HUES6 (cell line): Measurements from ENCODE around the gene HEATR5B.
"Not testable (repeated sequence)": the region's sequence is repeated elsewhere in the genome, so short reads cannot be mapped to it uniquely, and the experiment has no call there.

Experiments used
- H3K27ac ChIP-seq: 2 replicates; pipeline ENCODE4 v1.7.0; 2013; ENCODE audit warnings: low read depth, mild to moderate bottlenecking, low read length, inconsistent platforms
- H3K27me3 ChIP-seq: 2 replicates; pipeline ENCODE4 v1.6.1; 2013; ENCODE audit warnings: low read length; ENCODE audit not compliant: control insufficient read depth, insufficient read depth
- H3K36me3 ChIP-seq: 2 replicates; pipeline ENCODE4 v1.6.1; 2013; ENCODE audit warnings: low read length; ENCODE audit not compliant: control insufficient read depth, insufficient read depth
- H3K4me1 ChIP-seq: 2 replicates; pipeline ENCODE4 v1.6.1; 2013; ENCODE audit warnings: low read length; ENCODE audit not compliant: control insufficient read depth, insufficient read depth
- H3K4me3 ChIP-seq: 2 replicates; pipeline ENCODE4 v1.5.1; 2013; ENCODE audit warnings: low read depth, low read length
- H3K9ac ChIP-seq: one replicate; pipeline ENCODE4 v1.6.1; 2013; ENCODE audit warnings: mild to moderate bottlenecking, low read length
- H3K9me3 ChIP-seq: 2 replicates; pipeline ENCODE4 v1.6.1; 2013; ENCODE audit warnings: low read depth, low read length; ENCODE audit not compliant: control insufficient read depth, insufficient read depth

Gene HEATR5B

GRCh38 chr2:37020212-37020886 lies 63.8 kb downstream of the HEATR5B start:
- Histone ChIP-seq H3K36me3 (peaks cover 31% of the 10 kb centered on the region), H3K9ac (no peak overlapping the region), H3K27ac (no peak overlapping the region), H3K9me3 (no peaks in the 10 kb centered on the region), H3K4me1 (peaks cover 4% of the 10 kb centered on the region), H3K4me3 (no peak overlapping the region), H3K27me3 (no peaks in the 10 kb centered on the region)

- no peaks in the 10 kb centered on the region for H3K9me3 ChIP-seq
- no peak overlapping the region for H3K27ac ChIP-seq
- peaks cover 19% of the 10 kb centered on the region for H3K36me3 ChIP-seq
- no peaks in the 10 kb centered on the region for H3K27me3 ChIP-seq
- H3K4me1 ChIP-seq: peaks cover 5% of the 10 kb centered on the region; the same call in 1 of the 2 replicates
- H3K4me3 ChIP-seq: no peak overlapping the region
- no peak overlapping the region for H3K9ac ChIP-seq
These were observed 70.9 kb downstream of the HEATR5B start for GRCh38 chr2:37013315-37013641.

GRCh38 chr2:37011130-37011529 lies 73.0 kb downstream of the HEATR5B start:
- Histone ChIP-seq H3K9me3 (no peaks in the 10 kb centered on the region), H3K9ac (no peak overlapping the region), H3K27me3 (no peaks in the 10 kb centered on the region), H3K27ac (no peak overlapping the region), H3K36me3 (peaks cover 17% of the 10 kb centered on the region), H3K4me3 (no peak overlapping the region), H3K4me1 (peaks cover 5% of the 10 kb centered on the region; the same call in 1 of the 2 replicates)

GRCh38 chr2:37005118-37005868 lies 78.9 kb downstream of the HEATR5B start:
- Histone ChIP-seq H3K36me3 (peaks cover 16% of the 10 kb centered on the region), H3K27ac (no peak overlapping the region), H3K9me3 (no peaks in the 10 kb centered on the region), H3K27me3 (no peaks in the 10 kb centered on the region), H3K4me1 (no peaks in the 10 kb centered on the region), H3K4me3 (no peak overlapping the region), H3K9ac (no peak overlapping the region)

- no peaks in the 10 kb centered on the region for H3K4me1 ChIP-seq
- H3K27ac ChIP-seq: no peak overlapping the region
- peaks cover 23% of the 10 kb centered on the region for H3K36me3 ChIP-seq
- no peak overlapping the region for H3K9ac ChIP-seq
- H3K4me3 ChIP-seq: no peak overlapping the region
- H3K27me3 ChIP-seq: no peaks in the 10 kb centered on the region
- no peaks in the 10 kb centered on the region for H3K9me3 ChIP-seq
These were observed 83.1 kb downstream of the HEATR5B start for GRCh38 chr2:37000988-37001556.

GRCh38 chr2:37000318-37000717 lies 83.9 kb downstream of the HEATR5B start:
- H3K9ac ChIP-seq: no peak overlapping the region
- H3K36me3 ChIP-seq: peaks cover 23% of the 10 kb centered on the region
- no peak overlapping the region for H3K4me3 ChIP-seq
- H3K4me1 ChIP-seq: no peaks in the 10 kb centered on the region
- H3K27me3 ChIP-seq: no peaks in the 10 kb centered on the region
- H3K27ac ChIP-seq: no peak overlapping the region
- no peaks in the 10 kb centered on the region for H3K9me3 ChIP-seq

GRCh38 chr2:36999416-36999815 lies 84.8 kb downstream of the HEATR5B start:
- H3K27me3 ChIP-seq, H3K9ac ChIP-seq, H3K9me3 ChIP-seq, H3K4me1 ChIP-seq, H3K27ac ChIP-seq, H3K4me3 ChIP-seq: not testable (repeated sequence)
- peaks cover 23% of the 10 kb centered on the region for H3K36me3 ChIP-seq

- Histone ChIP-seq H3K27me3 (no peaks in the 10 kb centered on the region), H3K4me3 (no peak overlapping the region), H3K4me1 (no peaks in the 10 kb centered on the region), H3K36me3 (peaks cover 4% of the 10 kb centered on the region), H3K9ac (no peak overlapping the region), H3K27ac (no peak overlapping the region), H3K9me3 (no peaks in the 10 kb centered on the region)
These were observed 90.1 kb downstream of the HEATR5B start for GRCh38 chr2:36993841-36994620.

- H3K9ac ChIP-seq: no peak overlapping the region
- no peak overlapping the region for H3K27ac ChIP-seq
- H3K4me3 ChIP-seq: no peak overlapping the region
- H3K27me3 ChIP-seq: no peaks in the 10 kb centered on the region
- no peaks in the 10 kb centered on the region for H3K9me3 ChIP-seq
- H3K36me3 ChIP-seq: no peaks in the 10 kb centered on the region
- H3K4me1 ChIP-seq: no peaks in the 10 kb centered on the region
These were observed 96.2 kb downstream of the HEATR5B start for GRCh38 chr2:36988008-36988407.

GRCh38 chr2:36982467-36982866 lies 101.7 kb downstream of the HEATR5B start:
- Histone ChIP-seq H3K4me1 (no peaks in the 10 kb centered on the region), H3K9ac (no peak overlapping the region), H3K27ac (no peak overlapping the region), H3K36me3 (peaks cover 2% of the 10 kb centered on the region; the same call in 1 of the 2 replicates), H3K9me3 (no peaks in the 10 kb centered on the region), H3K4me3 (no peak overlapping the region), H3K27me3 (no peaks in the 10 kb centered on the region)

GRCh38 chr2:36981911-36982310 lies 102.3 kb downstream of the HEATR5B start:
- H3K9ac ChIP-seq: no peak overlapping the region
- no peaks in the 10 kb centered on the region for H3K27me3 ChIP-seq
- H3K4me3 ChIP-seq: no peak overlapping the region
- no peaks in the 10 kb centered on the region for H3K4me1 ChIP-seq
- no peak overlapping the region for H3K27ac ChIP-seq
- no peaks in the 10 kb centered on the region for H3K9me3 ChIP-seq
- peaks cover 2% of the 10 kb centered on the region; the same call in 1 of the 2 replicates for H3K36me3 ChIP-seq
